HG03159 (cell line): Measurements from ENCODE around the gene NLRP9.

Source experiments
- ATAC-seq: cut with Tn5 transposase; IDR thresholded peaks from one replicate; pipeline ENCODE4 v1.9.1; 2021; ENCODE audit warnings: mild to moderate bottlenecking, moderate library complexity; ENCODE audit not compliant: unreplicated experiment

Gene NLRP9

GRCh38 chr19:55704494-55705245 is 33.5 kb downstream of the NLRP9 start:
- no peak for ATAC-seq

GRCh38 chr19:55703790-55704215 is 34.4 kb downstream of the NLRP9 start:
- ATAC-seq = no peak

GRCh38 chr19:55702131-55702627 is 36.0 kb downstream of the NLRP9 start:
- no peak for ATAC-seq

- ATAC-seq = no peak
These were observed 37.4 kb downstream of the NLRP9 start for GRCh38 chr19:55700813-55701212.

- no peak for ATAC-seq
These were observed 39.0 kb downstream of the NLRP9 start for GRCh38 chr19:55699221-55699620.

- ATAC-seq = no peak
These were observed 39.9 kb downstream of the NLRP9 start for GRCh38 chr19:55698256-55698655.

GRCh38 chr19:55697698-55698097 is 40.5 kb downstream of the NLRP9 start:
- ATAC-seq = no peak

GRCh38 chr19:55697069-55697440 is 41.1 kb downstream of the NLRP9 start:
- ATAC-seq = no peak

- ATAC-seq = no peak
These were observed 41.7 kb downstream of the NLRP9 start for GRCh38 chr19:55696301-55697068.

- ATAC-seq = no peak
These were observed 42.5 kb downstream of the NLRP9 start for GRCh38 chr19:55695511-55696290.

- ATAC-seq = no peak
These were observed 43.3 kb downstream of the NLRP9 start for GRCh38 chr19:55694656-55695491.

GRCh38 chr19:55694241-55694655 is 44.0 kb downstream of the NLRP9 start:
- no peak for ATAC-seq

GRCh38 chr19:55693336-55693974 is 44.7 kb downstream of the NLRP9 start:
- ATAC-seq = no peak

GRCh38 chr19:55692681-55693081 is 45.5 kb downstream of the NLRP9 start:
- ATAC-seq = no peak

GRCh38 chr19:55691561-55692481 is 46.4 kb downstream of the NLRP9 start:
- ATAC-seq = no peak

GRCh38 chr19:55690769-55691545 is 47.2 kb downstream of the NLRP9 start:
- no peak for ATAC-seq

GRCh38 chr19:55690109-55690768 is 48.0 kb downstream of the NLRP9 start:
- no peak for ATAC-seq
